ENCODE results near the gene NUTM2G. TPM values are rescaled to one million over a fixed set of nuclear protein-coding genes. Genes with fewer than 3 reads are reported as not detected.
"Not testable (repeated sequence)": the region's sequence is repeated elsewhere in the genome, so short reads cannot be mapped to it uniquely, and the experiment has no call there.

The NUTM2G gene
- total RNA-seq, 1 donor from 2014 or later = not detected

GRCh38 chr9:96941628-96942027 is 13.0 kb downstream of the NUTM2G start:
- DNase-seq (ENCODE audit: low read depth in 2 of 2) = not testable (repeated sequence)

- DNase-seq (ENCODE audit: low read depth in 2 of 2) = not testable (repeated sequence)
These were observed 13.5 kb downstream of the NUTM2G start for GRCh38 chr9:96942181-96942580.

- not testable (repeated sequence) for DNase-seq (ENCODE audit: low read depth in 2 of 2)
These were observed 20.7 kb downstream of the NUTM2G start for GRCh38 chr9:96949346-96949745.

- DNase-seq (ENCODE audit: low read depth in 2 of 2) = not testable (repeated sequence)
These were observed 21.9 kb downstream of the NUTM2G start for GRCh38 chr9:96950539-96950938.

GRCh38 chr9:96967591-96967990 is 38.9 kb downstream of the NUTM2G start:
- DNase-seq (ENCODE audit: low read depth in 2 of 2) = not testable (repeated sequence)

- DNase-seq (ENCODE audit: low read depth in 2 of 2) = not testable (repeated sequence)
These were observed 43.9 kb downstream of the NUTM2G start for GRCh38 chr9:96972552-96972951.

GRCh38 chr9:96974037-96974436 is 45.4 kb downstream of the NUTM2G start:
- not testable (repeated sequence) for DNase-seq (ENCODE audit: low read depth in 2 of 2)

- not testable (repeated sequence) for DNase-seq (ENCODE audit: low read depth in 2 of 2)
These were observed 55.0 kb downstream of the NUTM2G start for GRCh38 chr9:96983496-96984122.

GRCh38 chr9:96984139-96984538 is 55.5 kb downstream of the NUTM2G start:
- not testable (repeated sequence) for DNase-seq (ENCODE audit: low read depth in 2 of 2)

- not testable (repeated sequence) for DNase-seq (ENCODE audit: low read depth in 2 of 2)
These were observed 56.2 kb downstream of the NUTM2G start for GRCh38 chr9:96984887-96985286.

Other genes starting within 250 kb of the NUTM2G start
- gene ZNF510, start 150.8 kb upstream of the NUTM2G start, total RNA-seq = 11.8 and 12.8 TPM in 2 replicates
- 2.6 and 3.0 TPM in 2 replicates for gene ZNF782, start 74.3 kb upstream of the NUTM2G start, total RNA-seq
- gene CTSV, start 110.3 kb downstream of the NUTM2G start, total RNA-seq = 0.25 and 0.77 TPM in 2 replicates